HG03135 (cell line): Measurements from ENCODE around the gene MPC1.
"Not testable (repeated sequence)": the region's sequence is repeated elsewhere in the genome, so short reads cannot be mapped to it uniquely, and the experiment has no call there.

Experiments
- ATAC-seq: cut with Tn5 transposase; IDR thresholded peaks from one replicate; pipeline ENCODE4 v1.9.1; 2021; ENCODE audit warnings: mild to moderate bottlenecking, moderate library complexity; ENCODE audit not compliant: unreplicated experiment

The MPC1 gene

DNA sequence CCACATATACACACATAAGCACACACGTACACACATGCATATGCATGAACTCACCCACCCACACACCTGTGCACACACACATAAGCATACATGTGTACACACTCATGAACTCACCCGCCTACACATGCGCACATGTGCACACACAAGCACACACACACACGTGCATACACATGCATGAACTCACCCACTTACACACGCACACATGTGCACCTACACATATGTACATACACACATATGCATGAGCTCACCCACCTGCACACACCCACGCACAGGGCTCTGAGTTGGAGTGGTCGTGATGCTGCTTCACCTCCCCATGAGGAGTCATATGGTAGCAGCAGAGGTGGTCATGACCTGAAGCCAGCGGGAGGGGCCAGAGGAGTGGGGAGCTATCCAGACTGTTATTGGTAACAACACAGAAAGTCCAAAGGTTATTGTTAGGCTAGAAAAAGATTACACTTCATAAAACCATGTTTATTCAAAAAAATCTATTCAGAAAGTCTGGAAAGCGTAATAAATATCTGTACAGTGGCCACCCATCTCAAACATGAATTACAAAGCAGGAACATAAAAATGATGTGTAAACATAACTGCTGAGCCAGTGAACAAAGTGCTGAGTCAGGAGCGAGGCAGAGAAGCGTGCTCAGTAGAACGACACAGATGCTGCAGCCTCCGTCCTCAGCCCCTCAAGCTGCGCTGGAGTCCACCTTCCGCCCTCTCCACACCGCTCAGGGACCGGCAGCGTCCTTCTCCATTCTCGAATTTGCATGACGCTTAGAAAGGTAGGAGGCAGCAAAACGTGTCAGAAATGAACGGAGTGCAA lies 26.4 kb upstream of the MPC1 start:
- ATAC-seq = no peak

DNA sequence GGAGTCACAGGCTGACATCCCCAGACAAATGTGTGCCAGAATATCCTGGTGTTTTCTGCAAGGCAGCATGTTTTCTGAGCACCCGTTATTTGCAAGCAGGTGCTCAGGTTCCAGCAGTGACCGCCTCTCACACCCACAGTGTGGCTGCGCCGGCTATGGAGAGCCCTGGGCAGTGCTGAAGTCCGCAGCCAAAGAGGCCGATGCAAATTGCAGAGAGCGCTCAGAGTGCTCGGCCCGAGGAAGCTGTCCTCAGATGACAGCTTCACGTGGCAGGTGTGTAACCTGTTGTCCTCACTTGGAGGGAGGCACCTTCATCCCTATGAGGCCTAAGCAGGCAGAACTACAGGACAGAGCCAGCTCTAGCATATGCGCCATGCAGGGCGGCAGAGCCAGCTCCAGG lies 23.5 kb upstream of the MPC1 start:
- no peak for ATAC-seq

DNA sequence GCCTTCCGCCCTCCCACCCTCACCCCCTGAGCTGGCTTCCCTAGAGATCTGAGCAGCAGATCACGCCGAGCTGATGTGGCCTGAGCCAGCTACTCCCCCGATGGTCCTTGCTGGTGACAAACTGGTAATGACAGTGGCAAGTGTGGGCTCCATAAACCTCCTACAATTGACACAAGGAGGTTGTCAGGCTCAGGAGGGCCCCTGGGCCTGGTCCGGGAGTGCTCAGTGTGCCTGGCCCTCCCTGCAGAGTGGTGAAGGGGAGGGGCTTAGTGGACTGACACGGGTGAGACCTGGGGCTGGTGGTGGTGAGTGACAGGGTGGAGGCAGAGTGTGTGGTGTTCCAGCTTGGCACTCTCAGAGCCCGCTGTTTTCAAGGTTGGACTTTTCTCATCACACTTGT lies 22.6 kb upstream of the MPC1 start:
- no peak for ATAC-seq

DNA sequence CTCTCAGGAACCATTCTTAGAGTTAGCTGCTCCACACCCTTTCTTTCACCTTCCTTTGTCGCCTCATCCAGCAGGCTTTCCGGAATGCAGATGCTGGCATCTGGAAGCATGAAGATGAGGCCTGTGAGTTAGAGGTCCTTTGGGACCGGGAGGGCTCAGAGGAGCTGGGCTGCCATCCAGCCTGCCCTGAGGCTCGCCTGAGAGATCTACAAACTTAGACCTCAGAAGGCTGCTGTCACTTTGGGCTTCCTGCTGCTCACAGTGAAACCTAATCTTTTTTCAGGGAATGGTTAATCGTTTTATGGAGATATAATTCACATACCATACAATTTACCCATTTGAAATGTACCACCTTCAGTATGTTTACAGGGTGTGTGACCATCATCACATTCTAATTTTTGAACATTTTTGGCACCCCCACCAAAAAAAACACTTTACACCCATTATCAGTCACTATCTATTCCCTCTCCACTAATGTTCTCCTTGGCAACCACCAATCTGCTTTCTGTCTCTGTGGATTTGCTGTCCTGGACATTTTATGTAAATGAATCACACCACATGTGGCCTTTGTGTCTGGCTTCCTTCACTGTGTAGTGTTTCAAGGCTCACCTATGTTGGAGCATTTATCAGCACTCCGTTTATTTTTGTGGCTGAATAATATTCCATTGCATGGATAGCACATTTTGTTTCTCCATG lies 20.0 kb upstream of the MPC1 start:
- ATAC-seq = no peak

DNA sequence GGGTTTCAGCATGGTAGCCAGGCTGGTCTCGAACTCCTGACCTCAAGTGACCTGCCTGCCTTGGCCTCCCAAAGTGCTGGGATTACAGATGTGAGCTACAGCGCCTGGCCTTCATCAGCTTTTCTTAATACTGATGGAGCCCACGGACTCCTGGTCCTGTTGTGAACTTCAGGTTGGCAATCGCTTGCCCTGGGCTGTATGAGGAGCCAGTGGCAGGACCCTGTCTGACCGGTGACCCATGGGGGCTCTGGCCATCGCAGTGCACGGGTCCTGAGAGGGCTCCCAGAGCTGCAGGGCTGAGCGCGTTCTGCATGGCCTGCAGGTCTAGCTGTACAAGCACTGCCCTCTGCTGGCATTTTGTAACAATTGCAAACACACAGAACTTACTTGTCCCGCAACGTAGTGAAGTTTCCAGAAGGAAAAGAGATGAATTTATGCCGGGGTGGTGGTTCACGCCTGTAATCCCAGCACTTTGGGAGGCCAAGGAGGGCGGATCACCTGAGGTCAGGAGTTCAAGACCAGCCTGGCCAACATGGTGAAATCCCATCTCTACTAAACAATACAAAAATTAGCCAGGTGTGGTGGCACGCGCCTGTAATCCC lies 18.0 kb upstream of the MPC1 start:
- ATAC-seq = peak; percentile 61

DNA sequence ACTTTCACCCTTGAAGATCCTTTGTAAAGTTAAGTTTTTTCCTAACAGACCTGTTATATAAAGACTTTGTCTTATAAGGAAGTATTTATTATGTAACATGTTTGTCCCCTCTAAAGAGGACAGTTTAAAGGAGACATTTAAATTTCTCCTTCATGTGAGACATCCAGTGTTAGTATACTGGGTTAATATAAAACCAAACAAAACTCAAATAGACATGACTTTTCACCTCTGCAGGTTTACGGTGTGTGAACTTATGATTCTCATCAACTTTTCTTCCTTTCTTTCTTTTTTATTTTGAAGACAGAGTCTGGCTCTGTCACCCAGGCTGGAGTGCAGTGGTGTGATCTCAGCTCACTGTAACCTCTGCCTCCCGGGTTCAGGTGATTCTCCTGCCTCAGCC lies 17.4 kb upstream of the MPC1 start:
- no peak for ATAC-seq

DNA sequence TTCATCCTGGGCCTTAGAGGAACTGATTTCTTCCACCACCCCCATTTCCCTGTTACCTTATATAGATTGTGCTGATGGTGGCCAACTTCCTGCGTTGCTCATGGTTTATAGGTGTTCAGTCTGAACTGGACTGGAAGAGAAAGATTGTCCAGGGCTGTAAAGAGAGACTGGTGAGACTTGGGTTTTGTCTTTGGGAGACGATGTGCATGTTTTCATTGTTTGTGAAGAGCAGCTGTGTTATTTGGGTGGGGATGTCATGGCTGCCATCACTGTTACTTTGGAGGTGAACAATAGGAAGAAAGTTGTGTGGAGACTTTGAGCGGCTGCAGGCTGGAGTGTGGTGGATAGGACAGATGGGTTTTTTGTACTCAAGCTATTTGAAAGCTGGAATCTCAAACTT lies 15.6 kb upstream of the MPC1 start:
- ATAC-seq = no peak

DNA sequence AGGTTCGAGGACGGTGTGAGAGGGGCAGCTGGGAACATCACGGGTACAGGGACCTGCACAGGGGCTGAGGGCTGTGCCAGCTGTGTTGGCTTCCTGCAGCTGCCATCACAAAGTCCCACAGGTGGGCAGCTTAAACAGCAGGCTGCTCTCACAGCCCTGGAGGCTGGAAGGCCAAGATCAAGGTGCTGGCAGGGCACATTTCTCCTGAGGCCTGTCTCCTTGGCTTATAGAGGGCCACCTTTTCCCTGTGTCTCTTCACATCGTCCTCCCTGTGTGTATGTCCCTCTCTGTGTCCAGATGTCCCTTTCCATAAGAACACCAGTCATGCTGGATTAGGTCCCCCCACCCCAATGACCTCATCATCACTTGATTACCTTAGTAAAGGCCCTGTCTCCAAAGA lies 15.1 kb upstream of the MPC1 start:
- no peak for ATAC-seq

DNA sequence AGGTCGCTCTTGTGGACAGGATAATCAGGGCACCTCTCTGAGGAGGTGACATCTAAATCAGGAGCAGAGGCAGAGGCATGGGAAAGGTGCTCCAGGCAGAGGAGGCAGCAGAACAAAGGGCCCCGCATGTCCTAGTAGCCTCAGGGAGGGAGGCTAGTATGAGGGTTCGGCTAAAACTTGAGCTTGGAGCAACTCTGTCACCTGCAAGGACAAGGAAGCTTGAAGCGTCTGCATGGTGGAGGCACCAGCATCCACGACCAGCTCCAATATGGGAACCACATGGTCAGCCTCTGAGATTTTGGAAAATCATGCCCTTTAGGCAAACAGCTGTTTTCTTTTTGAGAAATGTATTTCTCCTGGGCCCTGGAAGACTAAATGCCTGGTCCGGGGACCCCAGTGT lies 13.0 kb upstream of the MPC1 start:
- ATAC-seq = no peak

DNA sequence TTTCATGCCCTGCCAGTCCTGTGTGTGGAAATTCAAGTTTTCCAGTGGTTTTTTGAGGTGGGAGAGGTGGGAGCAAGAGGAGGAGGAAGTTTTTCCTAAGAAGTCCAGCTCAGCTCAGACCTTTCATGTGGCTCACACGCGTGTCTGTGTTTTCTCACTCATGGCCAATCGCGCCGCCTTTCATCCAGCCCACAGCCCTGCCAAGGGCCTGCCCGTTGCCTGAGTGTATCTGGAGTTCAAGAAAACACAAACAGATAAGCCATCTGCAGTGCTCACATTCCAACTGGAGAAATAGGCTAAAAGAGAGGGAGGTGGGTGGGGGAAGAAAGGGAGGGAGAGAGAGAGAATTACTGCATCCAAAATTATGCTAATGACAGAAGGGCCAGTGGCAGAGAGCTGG lies 12.6 kb upstream of the MPC1 start:
- no peak for ATAC-seq

DNA sequence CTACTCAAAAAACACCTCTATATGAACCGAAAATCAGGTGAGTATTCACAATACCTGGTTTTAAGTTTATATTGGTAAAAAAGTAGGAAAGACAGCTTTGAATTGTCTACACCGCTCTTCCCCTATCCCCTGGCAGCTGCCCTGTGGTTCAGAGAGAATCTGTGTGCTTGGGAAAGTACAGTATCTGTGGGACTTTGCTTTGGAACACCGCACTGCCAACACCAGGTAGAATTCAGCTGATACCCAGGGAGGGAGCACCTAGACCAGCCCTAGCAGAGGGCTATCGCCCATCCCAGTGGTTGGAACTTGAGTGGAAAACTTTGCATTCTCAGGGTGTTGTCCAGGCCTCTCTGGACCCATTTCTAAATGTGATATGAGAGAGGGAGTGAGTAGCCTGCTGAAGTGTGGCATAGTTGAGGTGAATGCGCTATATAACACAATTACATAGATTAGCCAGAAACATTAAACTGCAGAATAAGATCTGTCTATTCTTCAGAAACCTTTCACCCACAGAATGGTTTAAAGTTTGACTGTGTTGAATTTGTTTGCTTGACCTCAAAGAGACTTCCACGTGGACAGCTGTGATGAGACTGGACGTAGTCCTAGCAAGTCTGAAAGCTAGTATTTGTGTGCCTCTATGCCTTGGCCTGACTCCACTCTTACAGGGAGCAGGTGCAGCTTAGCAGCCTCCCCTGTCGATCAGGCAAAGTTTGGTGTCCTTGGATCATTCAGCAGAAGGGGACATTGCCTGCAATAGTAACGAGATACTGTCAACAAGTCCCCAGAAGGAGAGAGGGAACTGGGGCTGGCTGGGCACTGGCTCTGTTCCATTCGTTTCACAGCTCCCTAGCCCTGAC lies 11.5 kb upstream of the MPC1 start:
- ATAC-seq = no peak

DNA sequence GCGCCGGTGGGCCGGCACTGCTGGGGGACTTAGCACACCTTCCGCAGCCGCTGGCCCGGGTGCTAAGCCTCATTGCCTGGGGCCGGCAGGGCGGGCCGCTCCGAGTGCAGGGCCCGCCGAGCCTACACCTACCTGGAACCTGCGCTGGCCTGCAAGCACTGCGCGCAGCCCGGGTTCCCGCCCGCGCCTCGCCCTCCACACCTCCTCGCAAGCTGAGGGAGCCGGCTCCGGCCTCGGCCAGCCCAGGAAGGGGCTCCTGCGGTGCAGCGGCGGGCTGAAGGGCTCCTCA lies 10.7 kb upstream of the MPC1 start:
- no peak for ATAC-seq

DNA sequence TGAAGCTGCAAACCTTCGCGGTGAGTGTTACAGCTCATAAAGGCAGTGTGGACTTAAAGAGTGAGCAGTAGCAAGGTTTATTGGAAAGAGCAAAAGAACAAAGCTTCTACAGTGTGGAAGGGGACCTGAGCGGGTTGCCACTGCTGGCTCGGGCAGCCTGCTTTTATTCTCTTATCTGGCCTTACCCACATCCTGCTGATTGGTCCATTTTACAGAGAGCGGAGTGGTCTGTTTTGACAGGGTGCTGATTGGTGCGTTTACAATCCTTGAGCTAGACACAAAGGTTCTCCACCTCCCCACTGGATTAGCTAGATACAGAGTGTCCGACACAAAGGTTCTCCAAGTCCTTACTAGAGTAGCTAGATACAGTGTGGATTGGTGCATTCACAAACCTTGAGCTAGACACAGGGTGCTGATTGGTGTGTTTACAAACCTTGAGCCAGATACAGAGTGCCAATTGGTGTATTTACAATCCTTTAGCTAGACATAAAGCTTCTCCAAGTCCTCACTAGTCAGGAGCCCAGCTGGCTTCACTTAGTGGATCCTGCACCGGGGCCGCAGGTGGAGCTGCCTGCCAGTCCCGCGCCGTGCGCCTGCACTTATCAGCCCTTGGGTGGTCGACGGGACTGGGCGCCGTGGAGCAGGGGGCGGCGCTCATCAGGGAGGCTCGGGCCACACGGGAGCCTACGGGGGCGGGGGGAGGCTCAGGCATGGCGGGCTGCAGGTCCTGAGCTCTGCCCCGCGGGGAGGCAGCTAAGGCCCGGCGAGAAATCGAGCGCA lies 10.2 kb upstream of the MPC1 start:
- ATAC-seq = not testable (repeated sequence)

DNA sequence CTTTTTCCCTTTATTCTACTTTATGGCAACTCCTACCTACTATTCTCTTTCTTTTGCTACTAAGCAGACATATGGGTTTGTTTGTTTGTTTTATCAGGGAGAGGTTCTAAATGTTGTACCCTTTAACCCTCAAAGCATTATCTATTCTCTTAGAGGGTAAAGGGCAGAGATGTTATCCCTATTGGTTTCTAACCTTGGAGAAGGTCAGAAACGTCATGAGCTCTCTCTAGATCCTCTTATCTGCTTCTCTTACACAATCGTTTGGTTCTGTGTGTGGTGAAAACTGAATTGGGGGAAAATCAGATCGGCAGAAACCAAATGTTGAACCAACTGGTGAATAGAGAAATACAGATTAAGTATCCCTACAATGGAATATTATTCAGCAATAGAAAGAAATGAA lies 6.4 kb upstream of the MPC1 start:
- no peak for ATAC-seq

DNA sequence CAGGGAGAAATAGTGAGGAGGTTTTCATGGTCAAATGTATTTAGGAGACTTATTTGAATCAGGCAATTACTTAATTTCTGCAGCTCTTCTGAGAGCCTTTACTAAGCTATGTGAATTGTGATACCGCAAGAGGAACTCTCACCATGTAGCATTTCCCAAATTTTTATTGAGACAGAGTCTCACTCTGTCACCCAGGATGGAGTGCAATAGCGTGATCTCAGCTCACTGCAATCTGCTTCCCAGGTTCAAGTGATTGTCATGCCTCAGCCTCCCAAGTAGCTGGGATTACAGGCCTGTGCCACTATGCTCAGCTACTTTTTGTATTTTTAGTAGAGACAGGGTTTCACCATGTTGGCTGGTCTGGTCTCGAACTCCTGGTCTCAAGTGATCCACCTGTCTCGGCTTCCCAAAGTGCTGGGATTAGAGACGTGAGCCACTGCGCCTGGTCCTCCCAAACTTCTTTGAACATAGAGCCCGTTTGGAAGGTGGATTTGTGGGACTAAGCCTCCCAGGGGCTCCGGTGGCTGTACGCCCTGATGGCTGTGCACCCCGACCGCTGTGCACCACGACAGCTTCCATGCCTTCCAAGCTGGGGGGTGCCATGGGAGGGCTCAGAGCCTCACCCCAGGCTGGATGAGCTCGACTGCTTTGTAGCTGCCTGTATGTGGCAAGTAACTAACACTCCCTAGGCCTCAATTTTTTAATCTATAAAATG lies 5.7 kb upstream of the MPC1 start:
- no peak for ATAC-seq

DNA sequence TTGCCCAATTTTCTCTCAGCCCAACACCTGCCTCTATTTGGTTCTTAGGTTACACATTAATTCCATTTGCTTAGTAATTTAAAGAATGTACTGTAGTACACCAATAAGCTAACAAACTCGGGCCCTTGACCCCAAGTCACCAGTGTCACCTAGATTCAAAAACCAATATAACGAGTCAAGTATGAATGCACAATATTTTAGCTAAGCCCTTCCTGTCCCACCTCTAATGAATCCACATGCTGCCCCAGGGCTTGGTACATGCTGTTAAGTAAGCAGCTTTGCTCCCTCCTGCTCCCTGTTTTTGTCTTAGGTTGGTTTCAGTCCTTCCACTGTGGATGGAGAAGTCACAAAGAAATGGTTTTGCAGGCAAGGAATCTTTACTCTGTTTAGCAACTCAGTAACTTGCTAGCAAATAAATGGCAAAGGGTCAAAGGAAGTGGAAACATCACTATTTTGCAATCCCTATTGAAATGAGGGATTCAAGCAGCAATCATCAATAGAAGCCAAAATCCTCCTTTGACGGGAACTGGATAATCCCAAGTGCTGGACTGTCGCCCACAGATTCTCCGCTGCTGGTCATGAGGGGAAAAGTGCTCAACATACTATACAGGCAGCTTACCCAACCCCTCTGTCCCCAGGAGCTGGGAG lies 5.0 kb upstream of the MPC1 start:
- ATAC-seq = no peak

DNA sequence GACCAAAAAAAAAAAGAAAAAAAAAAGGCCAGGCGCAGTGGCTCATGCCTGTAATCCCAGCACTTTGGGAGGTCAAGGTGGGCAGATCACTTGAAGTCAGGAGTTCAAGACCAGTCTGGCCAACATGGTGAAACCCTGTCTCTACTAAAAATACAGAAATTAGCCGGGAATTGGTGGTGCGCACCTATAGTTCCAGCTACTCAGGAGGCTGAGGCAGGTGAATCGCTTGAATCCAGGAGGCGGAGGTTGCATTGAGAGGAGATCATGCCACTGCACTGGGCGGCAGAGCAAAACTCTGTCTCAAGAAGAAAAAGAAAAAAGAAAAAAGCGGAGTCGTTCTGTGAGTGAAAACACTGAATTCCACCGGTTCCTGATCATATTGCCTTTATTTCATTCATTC lies 4.4 kb upstream of the MPC1 start:
- not testable (repeated sequence) for ATAC-seq

DNA sequence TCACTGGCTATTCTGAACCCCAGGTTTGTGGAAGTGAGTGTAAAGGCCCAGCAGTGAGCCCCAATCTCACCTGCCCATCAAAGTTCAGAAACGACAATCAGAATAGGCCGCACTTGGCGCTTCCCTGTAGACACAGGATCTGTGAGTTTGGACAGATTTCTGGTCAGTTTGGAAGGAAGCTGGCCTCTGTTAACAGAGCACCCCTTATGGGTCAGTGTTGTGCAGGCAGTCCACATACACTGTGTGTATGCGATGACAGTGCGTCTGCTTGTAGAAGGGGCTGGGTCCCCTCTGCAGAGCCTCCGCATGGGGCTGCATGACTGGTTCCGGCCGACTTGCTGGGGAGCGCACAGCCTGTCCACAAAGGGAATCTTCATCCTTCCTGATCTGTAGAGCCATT lies 3.4 kb upstream of the MPC1 start:
- no peak for ATAC-seq

DNA sequence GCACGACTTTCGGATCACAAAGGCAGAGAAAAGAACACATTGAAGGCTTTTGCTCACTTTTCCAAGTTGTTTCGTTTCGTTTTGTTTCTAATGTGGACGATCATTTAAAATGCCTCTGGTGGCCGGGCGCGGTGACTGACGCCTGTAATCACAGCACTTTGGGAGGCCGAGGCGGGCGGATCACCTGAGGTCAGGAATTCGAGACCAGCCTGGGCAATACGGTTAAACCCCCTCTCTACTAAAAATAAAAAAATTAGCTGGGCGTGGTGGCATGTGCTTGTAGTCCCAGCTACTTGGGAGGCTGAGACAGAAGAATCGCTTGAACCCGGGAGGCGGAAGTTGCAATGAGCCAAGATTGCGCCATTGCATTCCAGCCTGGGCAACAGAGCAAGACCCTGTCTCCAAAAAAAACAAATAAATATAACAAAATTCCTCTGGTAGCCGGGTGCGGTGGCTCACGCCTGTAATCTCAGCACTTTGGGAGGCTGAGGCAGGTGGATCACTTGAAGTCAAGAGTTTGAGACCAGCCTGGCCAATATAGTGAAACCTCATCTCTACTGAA lies 1.1 kb upstream of the MPC1 start:
- ATAC-seq = peak; percentile 6
